DOHH2 (cell line): Measurements from ENCODE around the gene CDC6.

Experiments
- EZH2phosphoT487 ChIP-seq: fragments of 200-600 bp; sonication (generic); IDR thresholded peaks from 2 replicates; pipeline ENCODE4 v1.6.1; 2017; ENCODE audit warnings: borderline replicate concordance, mild to moderate bottlenecking, antibody characterized with exemption, low read length, moderate library complexity, mixed read lengths
- TF ChIP-seq, protein P1 (sequence below): fragments of 200-600 bp; sonication (generic); IDR thresholded peaks from one replicate; pipeline ENCODE4 v1.5.1; 2014; ENCODE audit warnings: antibody characterized with exemption, mild to moderate bottlenecking, low read depth, low read length; ENCODE audit not compliant: poor library complexity, severe bottlenecking

DNA sequence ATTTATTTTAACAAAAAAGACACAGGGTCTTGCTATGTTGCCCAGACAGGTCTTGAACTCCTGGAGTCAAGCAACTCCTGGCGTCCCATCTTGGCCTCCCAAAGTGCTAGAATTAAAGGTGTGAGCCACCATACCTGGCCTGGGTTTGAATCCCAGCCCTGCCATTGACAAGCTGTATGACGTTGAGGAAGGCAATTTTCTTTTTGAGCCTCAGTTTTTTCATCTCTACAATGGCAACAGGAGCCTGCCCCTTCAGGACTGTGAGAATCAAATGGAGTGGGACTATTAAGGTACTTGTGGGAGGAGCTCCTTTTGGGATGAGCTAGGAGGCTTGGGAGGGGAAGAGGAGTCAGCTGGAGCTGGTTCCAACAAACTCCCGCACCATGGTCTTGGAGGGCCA, 27.5 kb downstream of the CDC6 start:
- TF ChIP-seq, protein P1, sequence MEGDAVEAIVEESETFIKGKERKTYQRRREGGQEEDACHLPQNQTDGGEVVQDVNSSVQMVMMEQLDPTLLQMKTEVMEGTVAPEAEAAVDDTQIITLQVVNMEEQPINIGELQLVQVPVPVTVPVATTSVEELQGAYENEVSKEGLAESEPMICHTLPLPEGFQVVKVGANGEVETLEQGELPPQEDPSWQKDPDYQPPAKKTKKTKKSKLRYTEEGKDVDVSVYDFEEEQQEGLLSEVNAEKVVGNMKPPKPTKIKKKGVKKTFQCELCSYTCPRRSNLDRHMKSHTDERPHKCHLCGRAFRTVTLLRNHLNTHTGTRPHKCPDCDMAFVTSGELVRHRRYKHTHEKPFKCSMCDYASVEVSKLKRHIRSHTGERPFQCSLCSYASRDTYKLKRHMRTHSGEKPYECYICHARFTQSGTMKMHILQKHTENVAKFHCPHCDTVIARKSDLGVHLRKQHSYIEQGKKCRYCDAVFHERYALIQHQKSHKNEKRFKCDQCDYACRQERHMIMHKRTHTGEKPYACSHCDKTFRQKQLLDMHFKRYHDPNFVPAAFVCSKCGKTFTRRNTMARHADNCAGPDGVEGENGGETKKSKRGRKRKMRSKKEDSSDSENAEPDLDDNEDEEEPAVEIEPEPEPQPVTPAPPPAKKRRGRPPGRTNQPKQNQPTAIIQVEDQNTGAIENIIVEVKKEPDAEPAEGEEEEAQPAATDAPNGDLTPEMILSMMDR, result no peak
- TF ChIP-seq EZH2phosphoT487, result no peak
